B cell (primary cell): ENCODE results near the gene MAML2.

Experiments used
- CTCF ChIP-seq: fragments of 200-600 bp; IDR thresholded peaks from one replicate; pipeline ENCODE4 v1.8.0; 2022; ENCODE audit warnings: antibody characterized with exemption, mild to moderate bottlenecking
- EZH2 ChIP-seq: IDR thresholded peaks from 2 replicates; pipeline ENCODE4 v1.6.1; 2012; ENCODE audit warnings: borderline replicate concordance, low read depth, mild to moderate bottlenecking, moderate library complexity, low read length; ENCODE audit not compliant: insufficient read depth, poor library complexity, severe bottlenecking

GRCh38 chr11:96157517-96157873 lies 185.5 kb downstream of the MAML2 start:
- no peak for TF ChIP-seq CTCF
- TF ChIP-seq EZH2: no peak
